Astrocyte (in vitro differentiated cells and primary cell): ENCODE results near the gene CLBA1.

Experiments
- CTCF ChIP-seq: IDR thresholded peaks from 2 replicates; pipeline ENCODE4 v1.5.1; 2011; ENCODE audit warnings: low read depth, mild to moderate bottlenecking, inconsistent platforms, low read length, moderate library complexity; ENCODE audit not compliant: insufficient read depth
- EZH2 ChIP-seq: IDR thresholded peaks from 2 replicates; pipeline ENCODE4 v1.6.1; 2012; ENCODE audit warnings: mild to moderate bottlenecking, low read length, inconsistent platforms; ENCODE audit not compliant: insufficient read depth

GRCh38 chr14:104937694-104938365 lies 47.8 kb upstream of the CLBA1 start:
- TF ChIP-seq CTCF (no peak), EZH2 (no peak)
